LNCAP (cell line): ENCODE measurements around the gene LPIN3.

Experiments
- CTCF ChIP-seq: fragments of 450-650 bp; IDR thresholded peaks from 2 replicates; pipeline ENCODE4 v1.5.1; 2017; ENCODE audit warnings: mild to moderate bottlenecking

LPIN3 gene

GRCh38 chr20:41394081-41394480 lies 53.5 kb downstream of the LPIN3 start:
- TF ChIP-seq CTCF, result no peak

- TF ChIP-seq CTCF, result no peak
Measured at GRCh38 chr20:41394931-41395666, 54.5 kb downstream of the LPIN3 start.

GRCh38 chr20:41395667-41396664 lies 55.3 kb downstream of the LPIN3 start:
- no peak for TF ChIP-seq CTCF

GRCh38 chr20:41398408-41398807 lies 57.8 kb downstream of the LPIN3 start:
- TF ChIP-seq CTCF, result no peak

GRCh38 chr20:41403604-41404003 lies 63.0 kb downstream of the LPIN3 start:
- TF ChIP-seq CTCF, result no peak

GRCh38 chr20:41405436-41405835 lies 64.8 kb downstream of the LPIN3 start:
- TF ChIP-seq CTCF, result no peak

- no peak for TF ChIP-seq CTCF
Measured at GRCh38 chr20:41406353-41406752, 65.7 kb downstream of the LPIN3 start.
